Endothelial cell (in vitro differentiated cells): ENCODE data around the gene ANKMY1. TPM values are rescaled to one million over a fixed set of nuclear protein-coding genes. Genes with fewer than 3 reads are reported as not detected.
A peak's percentile ranks its signal among the peaks of the same experiment; 100 is the strongest.

ENCODE experiments used
- DNase-seq: peaks from one replicate; pipeline ENCODE4 v3.0.0; 2021; ENCODE audit warnings: low spot score
- H3K27ac Mint-ChIP-seq: one replicate; pipeline ENCODE4 v1.8.0; 2021; ENCODE audit warnings: mixed read lengths, inconsistent platforms; ENCODE audit not compliant: unreplicated experiment
- H3K27me3 Mint-ChIP-seq: one replicate; pipeline ENCODE4 v1.8.0; 2021; ENCODE audit warnings: mild to moderate bottlenecking, moderate library complexity, mixed read lengths, inconsistent platforms; ENCODE audit not compliant: unreplicated experiment
- H3K36me3 Mint-ChIP-seq: one replicate; pipeline ENCODE4 v1.8.0; 2021; ENCODE audit warnings: mild to moderate bottlenecking, low read depth, mixed read lengths, inconsistent platforms; ENCODE audit not compliant: unreplicated experiment
- H3K4me1 Mint-ChIP-seq: one replicate; pipeline ENCODE4 v1.8.0; 2021; ENCODE audit warnings: mild to moderate bottlenecking, mixed read lengths, inconsistent platforms; ENCODE audit not compliant: unreplicated experiment
- H3K4me3 Mint-ChIP-seq: one replicate; pipeline ENCODE4 v1.8.0; 2021; ENCODE audit warnings: mild to moderate bottlenecking, mixed read lengths, inconsistent platforms; ENCODE audit not compliant: unreplicated experiment
- H3K9me3 Mint-ChIP-seq: one replicate; pipeline ENCODE4 v1.8.0; 2021; ENCODE audit warnings: mixed read lengths, inconsistent platforms; ENCODE audit not compliant: unreplicated experiment
- total RNA-seq: library from RNA; stranded (reverse); fragmentation: NEBNext Ultra II Directional; extraction: Animal tissue kit (Norgen Biotek cat#: 25700); gene quantifications from one replicate; pipeline ENCODE4 v1.2.1, GENCODE V29; 2021; ENCODE audit not compliant: unreplicated experiment
- TF ChIP-seq, protein P1 (sequence below): fragments of 200-600 bp; sonication (generic); IDR thresholded peaks from one replicate; pipeline ENCODE4 v1.5.0; 2021; ENCODE audit warnings: antibody characterized with exemption; ENCODE audit not compliant: unreplicated experiment

Gene ANKMY1
- total RNA-seq, 1 donor from 2014 or later, result 5.6 TPM

GRCh38 chr2:240597419-240598181 lies 39.8 kb upstream of the ANKMY1 start:
- Mint-ChIP-seq H3K4me3 (no peak overlapping the region), H3K27ac (no peak overlapping the region), H3K4me1 (no peaks in the 10 kb centered on the region), H3K27me3 (peaks cover 1% of the 10 kb centered on the region), H3K9me3 (no peaks in the 10 kb centered on the region), H3K36me3 (peaks cover 2% of the 10 kb centered on the region)
- no peak for DNase-seq
- TF ChIP-seq, protein P1, sequence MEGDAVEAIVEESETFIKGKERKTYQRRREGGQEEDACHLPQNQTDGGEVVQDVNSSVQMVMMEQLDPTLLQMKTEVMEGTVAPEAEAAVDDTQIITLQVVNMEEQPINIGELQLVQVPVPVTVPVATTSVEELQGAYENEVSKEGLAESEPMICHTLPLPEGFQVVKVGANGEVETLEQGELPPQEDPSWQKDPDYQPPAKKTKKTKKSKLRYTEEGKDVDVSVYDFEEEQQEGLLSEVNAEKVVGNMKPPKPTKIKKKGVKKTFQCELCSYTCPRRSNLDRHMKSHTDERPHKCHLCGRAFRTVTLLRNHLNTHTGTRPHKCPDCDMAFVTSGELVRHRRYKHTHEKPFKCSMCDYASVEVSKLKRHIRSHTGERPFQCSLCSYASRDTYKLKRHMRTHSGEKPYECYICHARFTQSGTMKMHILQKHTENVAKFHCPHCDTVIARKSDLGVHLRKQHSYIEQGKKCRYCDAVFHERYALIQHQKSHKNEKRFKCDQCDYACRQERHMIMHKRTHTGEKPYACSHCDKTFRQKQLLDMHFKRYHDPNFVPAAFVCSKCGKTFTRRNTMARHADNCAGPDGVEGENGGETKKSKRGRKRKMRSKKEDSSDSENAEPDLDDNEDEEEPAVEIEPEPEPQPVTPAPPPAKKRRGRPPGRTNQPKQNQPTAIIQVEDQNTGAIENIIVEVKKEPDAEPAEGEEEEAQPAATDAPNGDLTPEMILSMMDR, result no peak

GRCh38 chr2:240597054-240597418 lies 39.2 kb upstream of the ANKMY1 start:
- H3K36me3 Mint-ChIP-seq, result peaks cover 4% of the 10 kb centered on the region
- no peak overlapping the region for H3K27ac Mint-ChIP-seq
- no peak for DNase-seq
- H3K9me3 Mint-ChIP-seq, result no peaks in the 10 kb centered on the region
- TF ChIP-seq, protein P1, result no peak
- H3K27me3 Mint-ChIP-seq, result peaks cover 1% of the 10 kb centered on the region
- H3K4me3 Mint-ChIP-seq, result no peak overlapping the region
- H3K4me1 Mint-ChIP-seq, result no peaks in the 10 kb centered on the region

- TF ChIP-seq, protein P1, result no peak
- peaks cover 6% of the 10 kb centered on the region for H3K36me3 Mint-ChIP-seq
- no peak for DNase-seq
- H3K4me1 Mint-ChIP-seq, result no peaks in the 10 kb centered on the region
- H3K9me3 Mint-ChIP-seq, result no peaks in the 10 kb centered on the region
- H3K27me3 Mint-ChIP-seq, result peaks cover 1% of the 10 kb centered on the region
- H3K4me3 Mint-ChIP-seq, result no peak overlapping the region
- no peak overlapping the region for H3K27ac Mint-ChIP-seq
These were observed 38.7 kb upstream of the ANKMY1 start for GRCh38 chr2:240596491-240596931.

DNA sequence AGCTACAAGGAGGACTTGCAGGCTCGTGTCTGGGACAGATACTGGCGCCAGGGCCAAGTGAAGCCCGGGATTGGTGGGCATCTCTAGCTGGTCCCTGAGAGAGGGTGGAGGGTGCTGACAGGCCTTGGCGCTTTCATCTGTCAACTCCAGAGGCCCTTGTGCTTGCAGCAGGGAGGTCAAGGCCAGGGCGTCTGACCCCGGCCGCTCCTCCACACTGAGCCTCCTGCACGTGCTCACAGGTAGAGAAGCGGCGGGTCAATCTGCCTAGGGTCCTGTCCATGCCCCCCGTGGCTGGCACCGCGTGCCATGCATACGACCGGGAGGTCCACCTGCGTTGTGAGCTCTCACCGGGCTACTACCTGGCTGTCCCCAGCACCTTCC lies 38.3 kb upstream of the ANKMY1 start:
- Mint-ChIP-seq H3K4me1 (no peaks in the 10 kb centered on the region), H3K4me3 (no peak overlapping the region), H3K27me3 (peaks cover 1% of the 10 kb centered on the region), H3K9me3 (no peaks in the 10 kb centered on the region), H3K36me3 (peaks cover 10% of the 10 kb centered on the region), H3K27ac (no peak overlapping the region)
- TF ChIP-seq, protein P1, result no peak
- no peak for DNase-seq

DNA sequence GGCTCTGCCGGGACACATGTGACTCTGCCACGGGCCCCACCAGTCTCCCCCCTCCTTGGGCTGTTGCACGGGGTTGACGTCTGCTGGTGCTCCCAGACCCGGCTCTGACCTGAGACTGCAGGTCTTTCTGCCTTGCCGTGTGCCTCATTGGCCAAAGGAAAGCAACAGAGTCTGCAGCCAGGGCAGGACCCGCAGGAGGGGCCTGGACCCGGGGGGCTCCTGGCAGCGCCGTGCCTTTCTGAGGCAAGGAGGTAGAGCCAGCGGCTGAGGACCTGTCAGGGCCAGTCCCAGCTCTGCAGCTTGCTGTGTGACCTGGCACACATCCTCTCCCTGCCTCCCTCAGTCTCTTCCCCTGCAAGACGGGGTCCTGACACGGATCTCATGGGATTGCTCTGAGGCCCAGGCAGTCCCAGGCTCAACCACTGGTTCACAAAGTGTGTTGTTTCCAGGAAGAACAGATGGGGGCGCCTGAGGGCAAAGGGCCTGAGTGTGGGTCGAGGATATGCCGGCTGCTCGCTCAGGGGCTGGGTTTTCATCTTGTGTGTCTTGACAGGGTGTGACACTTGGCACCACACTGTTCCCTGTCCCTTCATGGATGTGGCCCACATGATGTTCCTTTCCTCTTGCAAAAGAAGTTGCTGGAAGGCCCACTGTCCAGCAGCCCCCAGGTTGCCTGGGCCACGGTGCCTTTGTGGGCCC lies 37.7 kb upstream of the ANKMY1 start:
- Mint-ChIP-seq H3K4me1 (no peaks in the 10 kb centered on the region), H3K27me3 (no peaks in the 10 kb centered on the region), H3K4me3 (no peak overlapping the region), H3K27ac (no peak overlapping the region), H3K9me3 (no peaks in the 10 kb centered on the region), H3K36me3 (peaks cover 13% of the 10 kb centered on the region)
- peak; percentile 62 for DNase-seq
- TF ChIP-seq, protein P1, result peak; percentile 24
